HG03342 (cell line): ENCODE measurements around the gene CPNE7.

ENCODE experiments used
- ATAC-seq: cut with Tn5 transposase; IDR thresholded peaks from one replicate; pipeline ENCODE4 v1.9.1; 2021; ENCODE audit warnings: mild to moderate bottlenecking, moderate library complexity; ENCODE audit not compliant: unreplicated experiment

Gene CPNE7

GRCh38 chr16:89602273-89602951 is 26.9 kb downstream of the CPNE7 start:
- no peak for ATAC-seq

GRCh38 chr16:89602952-89603590 is 27.5 kb downstream of the CPNE7 start:
- ATAC-seq, result no peak

GRCh38 chr16:89604764-89605163 is 29.2 kb downstream of the CPNE7 start:
- ATAC-seq, result no peak

GRCh38 chr16:89605186-89605970 is 29.8 kb downstream of the CPNE7 start:
- ATAC-seq, result no peak

GRCh38 chr16:89606006-89606405 is 30.4 kb downstream of the CPNE7 start:
- no peak for ATAC-seq

GRCh38 chr16:89607453-89607852 is 31.9 kb downstream of the CPNE7 start:
- no peak for ATAC-seq

GRCh38 chr16:89607937-89608740 is 32.6 kb downstream of the CPNE7 start:
- ATAC-seq, result no peak

- ATAC-seq, result no peak
Measured at GRCh38 chr16:89610108-89610453, 34.5 kb downstream of the CPNE7 start.

- no peak for ATAC-seq
Measured at GRCh38 chr16:89612415-89613166, 37.0 kb downstream of the CPNE7 start.

- no peak for ATAC-seq
Measured at GRCh38 chr16:89613231-89613953, 37.8 kb downstream of the CPNE7 start, which contains the start of gene DPEP1. Gene DPEP1, plus strand, starts transcription at chr16:89613642. Its CDS starts 16,769 bp downstream, at chr16:89630411.

GRCh38 chr16:89613954-89614459 is 38.4 kb downstream of the CPNE7 start:
- ATAC-seq, result no peak

GRCh38 chr16:89615176-89615575 is 39.6 kb downstream of the CPNE7 start:
- no peak for ATAC-seq

- no peak for ATAC-seq
Measured at GRCh38 chr16:89615596-89616090, 40.1 kb downstream of the CPNE7 start.

GRCh38 chr16:89616623-89617022 is 41.1 kb downstream of the CPNE7 start:
- no peak for ATAC-seq

GRCh38 chr16:89617036-89617435 is 41.5 kb downstream of the CPNE7 start:
- ATAC-seq, result no peak

- no peak for ATAC-seq
Measured at GRCh38 chr16:89618109-89618998, 42.8 kb downstream of the CPNE7 start.

- ATAC-seq, result no peak
Measured at GRCh38 chr16:89619840-89620239, 44.3 kb downstream of the CPNE7 start.

GRCh38 chr16:89620406-89620841 is 44.9 kb downstream of the CPNE7 start:
- ATAC-seq, result no peak
